GM12873 (cell line): Measurements from ENCODE around the gene CHD6.

Experiments
- TF ChIP-seq, protein P1 (sequence below): IDR thresholded peaks from 2 replicates; pipeline ENCODE4 v1.5.1; 2012; ENCODE audit warnings: low read depth, mild to moderate bottlenecking, moderate library complexity, low read length, control low read depth; ENCODE audit not compliant: insufficient read depth; ENCODE audit errors: missing control alignments

Gene CHD6

DNA sequence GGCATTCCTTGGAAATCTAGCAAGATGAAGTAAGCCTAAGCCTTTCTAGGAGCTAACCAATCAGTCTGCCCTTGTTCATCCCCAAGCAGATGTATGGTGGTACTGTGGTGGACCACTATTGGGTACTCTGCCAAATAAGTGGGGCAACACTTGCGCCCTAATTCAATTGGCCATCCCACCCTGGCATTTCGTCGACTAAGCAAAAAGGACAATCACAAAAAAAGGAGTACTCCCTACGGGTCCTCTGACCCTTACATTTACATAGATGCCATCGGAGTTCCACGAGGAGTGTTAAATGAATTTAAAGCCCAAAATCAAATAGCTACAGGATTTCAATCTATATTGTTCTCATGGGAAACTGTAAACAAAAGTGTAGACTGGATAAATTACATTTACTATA, 19.5 kb downstream of the CHD6 start:
- TF ChIP-seq, protein P1, sequence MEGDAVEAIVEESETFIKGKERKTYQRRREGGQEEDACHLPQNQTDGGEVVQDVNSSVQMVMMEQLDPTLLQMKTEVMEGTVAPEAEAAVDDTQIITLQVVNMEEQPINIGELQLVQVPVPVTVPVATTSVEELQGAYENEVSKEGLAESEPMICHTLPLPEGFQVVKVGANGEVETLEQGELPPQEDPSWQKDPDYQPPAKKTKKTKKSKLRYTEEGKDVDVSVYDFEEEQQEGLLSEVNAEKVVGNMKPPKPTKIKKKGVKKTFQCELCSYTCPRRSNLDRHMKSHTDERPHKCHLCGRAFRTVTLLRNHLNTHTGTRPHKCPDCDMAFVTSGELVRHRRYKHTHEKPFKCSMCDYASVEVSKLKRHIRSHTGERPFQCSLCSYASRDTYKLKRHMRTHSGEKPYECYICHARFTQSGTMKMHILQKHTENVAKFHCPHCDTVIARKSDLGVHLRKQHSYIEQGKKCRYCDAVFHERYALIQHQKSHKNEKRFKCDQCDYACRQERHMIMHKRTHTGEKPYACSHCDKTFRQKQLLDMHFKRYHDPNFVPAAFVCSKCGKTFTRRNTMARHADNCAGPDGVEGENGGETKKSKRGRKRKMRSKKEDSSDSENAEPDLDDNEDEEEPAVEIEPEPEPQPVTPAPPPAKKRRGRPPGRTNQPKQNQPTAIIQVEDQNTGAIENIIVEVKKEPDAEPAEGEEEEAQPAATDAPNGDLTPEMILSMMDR, result no peak

DNA sequence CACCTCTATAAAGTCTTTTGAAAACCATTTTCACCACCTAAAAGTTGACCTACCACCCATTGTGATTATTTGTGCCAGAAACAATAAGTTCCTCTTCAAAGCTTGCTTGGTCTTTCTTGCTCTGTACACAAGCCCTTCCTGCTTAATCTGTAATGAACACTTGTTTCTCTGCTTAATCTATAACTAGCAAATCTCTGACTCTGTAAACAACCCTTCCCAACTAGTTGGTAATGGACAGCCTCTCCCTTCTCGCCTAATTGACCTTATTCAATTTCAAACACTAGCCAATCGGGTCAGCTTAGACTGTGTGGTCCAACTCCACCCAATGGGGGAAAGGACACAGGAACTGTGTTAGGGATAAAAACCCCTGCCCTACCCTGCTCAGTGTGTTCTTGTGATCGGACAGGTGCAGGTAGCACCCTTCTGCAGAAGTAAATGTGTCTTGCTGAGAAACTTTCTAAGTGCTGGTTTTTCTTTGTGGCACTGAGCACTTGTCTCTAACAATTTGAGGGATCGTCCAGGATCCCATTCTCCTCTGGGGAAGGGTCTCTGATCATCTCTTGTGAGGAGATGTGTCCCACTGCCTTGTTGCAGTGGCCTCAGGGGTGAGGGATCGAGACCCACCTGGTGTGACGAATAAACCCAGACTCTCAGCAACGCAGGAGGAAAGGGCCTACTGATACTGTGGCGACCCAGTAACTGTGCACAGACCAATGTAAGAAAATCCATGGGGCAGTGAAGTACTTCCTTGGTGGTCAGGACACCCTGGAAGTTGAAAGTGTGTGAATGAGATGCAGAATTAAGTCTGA, 23.5 kb downstream of the CHD6 start:
- TF ChIP-seq, protein P1, result no peak

DNA sequence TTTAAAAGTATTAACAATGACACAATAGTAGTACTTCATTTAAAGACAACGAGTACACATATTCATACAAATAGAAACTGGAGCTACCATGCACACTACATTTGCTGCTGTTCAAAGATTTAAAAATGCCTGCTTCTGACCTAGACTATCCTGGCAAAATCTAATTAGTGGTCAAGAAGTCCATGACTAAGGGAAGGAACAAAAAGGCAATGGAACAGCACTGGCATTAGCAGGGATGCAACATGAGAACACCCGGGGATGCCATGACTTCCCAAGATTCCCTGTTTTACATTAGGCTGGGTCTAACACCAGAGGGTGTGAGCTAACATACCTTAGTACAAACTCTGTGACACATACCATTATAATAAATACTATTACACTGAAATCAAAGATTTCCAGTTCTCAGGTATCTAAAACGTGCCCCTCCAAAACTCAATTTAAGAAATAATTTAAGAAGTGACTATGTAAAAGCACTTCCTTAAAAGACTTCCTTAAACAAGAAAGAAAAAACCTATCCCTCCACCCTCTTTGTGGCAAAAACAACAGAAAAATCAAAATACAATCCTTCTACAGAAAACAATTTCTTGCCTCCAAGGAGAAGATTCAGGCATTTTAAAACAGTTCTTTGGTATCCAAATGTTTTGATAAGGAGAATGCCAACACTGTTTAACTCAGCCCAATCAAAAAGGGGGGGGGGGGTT, 25.5 kb downstream of the CHD6 start:
- TF ChIP-seq, protein P1, result no peak

GRCh38 chr20:41587956-41588355, 30.2 kb downstream of the CHD6 start:
- TF ChIP-seq, protein P1, result no peak

GRCh38 chr20:41587523-41587922, 30.7 kb downstream of the CHD6 start:
- TF ChIP-seq, protein P1, result no peak

DNA sequence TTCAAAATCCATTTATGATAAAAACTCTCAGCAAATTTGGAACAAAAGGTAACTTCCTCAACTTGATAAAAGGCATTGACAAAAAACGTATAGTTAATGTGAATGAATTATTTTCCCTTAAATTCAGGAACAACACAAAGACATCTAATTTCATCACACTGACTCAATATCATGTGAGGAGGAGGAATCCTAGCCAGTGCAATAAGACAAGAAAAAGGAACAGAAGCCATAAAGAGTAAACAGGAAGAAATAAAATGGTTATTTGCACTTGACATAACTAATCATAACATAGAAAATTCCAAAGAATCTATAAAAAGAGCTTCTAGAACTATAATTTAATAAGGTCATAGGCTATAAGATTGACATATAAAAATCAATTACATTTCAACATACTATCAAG, 31.4 kb downstream of the CHD6 start:
- TF ChIP-seq, protein P1, result no peak

GRCh38 chr20:41580350-41580749, 37.8 kb downstream of the CHD6 start:
- TF ChIP-seq, protein P1, result no peak
